B cell (primary cell): ENCODE measurements around the gene TMEM63A.
"Not testable (repeated sequence)": the region's sequence is repeated elsewhere in the genome, so short reads cannot be mapped to it uniquely, and the experiment has no call there.

ENCODE experiments used
- EZH2 ChIP-seq: IDR thresholded peaks from 2 replicates; pipeline ENCODE4 v1.6.1; 2012; ENCODE audit warnings: borderline replicate concordance, low read depth, mild to moderate bottlenecking, moderate library complexity, low read length; ENCODE audit not compliant: insufficient read depth, poor library complexity, severe bottlenecking
- TF ChIP-seq, protein P1 (sequence below): fragments of 200-600 bp; IDR thresholded peaks from one replicate; pipeline ENCODE4 v1.8.0; 2022; ENCODE audit warnings: antibody characterized with exemption, mild to moderate bottlenecking

DNA sequence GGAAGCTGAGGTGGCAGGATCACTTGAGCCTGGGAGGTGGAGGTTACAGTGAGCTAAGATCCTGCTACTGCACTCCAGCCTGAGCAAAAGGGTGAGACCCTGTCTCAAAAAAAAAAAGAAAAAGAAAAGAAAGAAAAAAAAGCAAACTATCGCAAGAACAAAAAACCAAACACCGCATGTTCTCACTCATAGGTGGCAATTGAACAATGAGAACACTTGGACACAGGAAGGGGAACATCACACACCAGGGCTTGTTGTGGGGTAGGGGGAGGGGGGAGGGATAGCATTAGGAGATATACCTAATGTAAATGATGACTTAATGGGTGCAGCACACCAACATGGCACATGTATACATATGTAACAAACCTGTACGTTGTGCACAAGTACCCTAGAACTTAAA is 47.3 kb upstream of the TMEM63A start:
- TF ChIP-seq, protein P1, sequence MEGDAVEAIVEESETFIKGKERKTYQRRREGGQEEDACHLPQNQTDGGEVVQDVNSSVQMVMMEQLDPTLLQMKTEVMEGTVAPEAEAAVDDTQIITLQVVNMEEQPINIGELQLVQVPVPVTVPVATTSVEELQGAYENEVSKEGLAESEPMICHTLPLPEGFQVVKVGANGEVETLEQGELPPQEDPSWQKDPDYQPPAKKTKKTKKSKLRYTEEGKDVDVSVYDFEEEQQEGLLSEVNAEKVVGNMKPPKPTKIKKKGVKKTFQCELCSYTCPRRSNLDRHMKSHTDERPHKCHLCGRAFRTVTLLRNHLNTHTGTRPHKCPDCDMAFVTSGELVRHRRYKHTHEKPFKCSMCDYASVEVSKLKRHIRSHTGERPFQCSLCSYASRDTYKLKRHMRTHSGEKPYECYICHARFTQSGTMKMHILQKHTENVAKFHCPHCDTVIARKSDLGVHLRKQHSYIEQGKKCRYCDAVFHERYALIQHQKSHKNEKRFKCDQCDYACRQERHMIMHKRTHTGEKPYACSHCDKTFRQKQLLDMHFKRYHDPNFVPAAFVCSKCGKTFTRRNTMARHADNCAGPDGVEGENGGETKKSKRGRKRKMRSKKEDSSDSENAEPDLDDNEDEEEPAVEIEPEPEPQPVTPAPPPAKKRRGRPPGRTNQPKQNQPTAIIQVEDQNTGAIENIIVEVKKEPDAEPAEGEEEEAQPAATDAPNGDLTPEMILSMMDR, result not testable (repeated sequence)
- TF ChIP-seq EZH2, result not testable (repeated sequence)
